Endothelial cell of umbilical vein (primary cell): ENCODE measurements around the gene DIAPH2. TPM values are rescaled to one million over a fixed set of nuclear protein-coding genes. Genes with fewer than 3 reads are reported as not detected.

Experiments used
- BruUV-seq: library from RNA; stranded (reverse); fragments of 400-500 nt; replicated peaks from 2 replicates; lab custom pipeline; 2021; lab: Mats Ljungman, UMichigan
- CTCF ChIA-PET: fragments of 300-600, 350-600 bp; sonication (Branson Sonifier 250); formaldehyde crosslinking; loops from one replicate; lab custom pipeline; 2021; ENCODE audit warnings: antibody characterized with exemption, inconsistent platforms; lab: Charles Lee
- POLR2A ChIA-PET: fragments of 300-600, 350-600 bp; sonication (Branson Sonifier 250); formaldehyde crosslinking; loops from one replicate; lab custom pipeline; 2021; ENCODE audit warnings: antibody characterized with exemption, inconsistent platforms; lab: Charles Lee
- DNase-seq: peaks from one replicate; pipeline ENCODE4 v3.0.0-alpha.2; 2011; ENCODE audit warnings: low read depth, low spot score
- FAIRE-seq: peaks from 2 replicates; lab custom pipeline; 2011; peaks lifted over from hg19 to GRCh38; lab: Jason Lieb, UNC
- H2AFZ ChIP-seq: 2 replicates; pipeline ENCODE4 v1.6.0; 2012; ENCODE audit warnings: low read depth, low read length, control low read depth, inconsistent platforms
- H3K27ac ChIP-seq: 2 replicates; pipeline ENCODE4 v1.5.1; 2011; ENCODE audit warnings: low read depth, mild to moderate bottlenecking, control low read depth, low read length, moderate library complexity; ENCODE audit not compliant: insufficient read depth
- H3K27me3 ChIP-seq, 2 experiments: 2 replicates each; pipeline versions ENCODE4 v1.6.0 to v1.6.1; 2011; ENCODE audit warnings: low read length in 2 of 2, mixed read lengths in 1 of 2; ENCODE audit not compliant: control insufficient read depth in 2 of 2, insufficient read depth in 2 of 2
- H3K36me3 ChIP-seq, 2 experiments: 2 replicates in 1 of 2; 3 replicates in 1 of 2; pipeline ENCODE4 v1.5.1; 2011; ENCODE audit warnings: low read length in 2 of 2, mild to moderate bottlenecking in 1 of 2, moderate library complexity in 1 of 2; ENCODE audit not compliant: control insufficient read depth in 2 of 2, insufficient read depth in 2 of 2; ENCODE audit errors: extremely low read depth in 1 of 2
- H3K4me1 ChIP-seq: 3 replicates; pipeline ENCODE4 v1.5.1; 2011; ENCODE audit warnings: mild to moderate bottlenecking, low read length; ENCODE audit not compliant: control insufficient read depth, insufficient read depth; ENCODE audit errors: extremely low read depth
- H3K4me2 ChIP-seq: 2 replicates; pipeline ENCODE4 v1.6.1; 2011; ENCODE audit warnings: low read length, control low read depth, mixed read lengths; ENCODE audit not compliant: insufficient read depth
- H3K4me3 ChIP-seq, 3 experiments: fragments of 200-600 bp in 1 of 3; sonication (generic), shearing (Covaris generic) in 1 of 3; replicated peaks in 1 of 3; 2 replicates each; pipeline ENCODE4 v1.5.1; 2011 to 2016; ENCODE audit warnings: control low read depth in 3 of 3, low read length in 3 of 3, mild to moderate bottlenecking in 2 of 3, inconsistent platforms in 1 of 3, low read depth in 1 of 3, moderate library complexity in 1 of 3; ENCODE audit not compliant: insufficient read depth in 1 of 3
- H3K79me2 ChIP-seq: 2 replicates; pipeline ENCODE4 v1.6.0; 2012; ENCODE audit warnings: low read length, inconsistent platforms; ENCODE audit not compliant: control insufficient read depth, insufficient read depth
- H3K9ac ChIP-seq: replicated peaks from 2 replicates; pipeline ENCODE3; 2011; ENCODE audit warnings: low read length, control low read depth; ENCODE audit not compliant: insufficient read depth; ENCODE audit errors: extremely low read depth
- H3K9me1 ChIP-seq: replicated peaks from 3 replicates; pipeline ENCODE4 v1.6.0; 2011; ENCODE audit warnings: mild to moderate bottlenecking, low read length; ENCODE audit not compliant: control insufficient read depth, insufficient read depth; ENCODE audit errors: extremely low read depth
- H3K9me3 ChIP-seq: replicated peaks from 2 replicates; pipeline ENCODE4 v1.5.1; 2012; ENCODE audit warnings: low read length, inconsistent platforms; ENCODE audit not compliant: control insufficient read depth, insufficient read depth
- H4K20me1 ChIP-seq: replicated peaks from 2 replicates; pipeline ENCODE3; 2011; ENCODE audit warnings: mild to moderate bottlenecking, low read length; ENCODE audit not compliant: control insufficient read depth, insufficient read depth; ENCODE audit errors: extremely low read depth
- CTCF ChIP-seq, 2 donors: IDR thresholded peaks; 1 replicate in 1 of 2; 2 replicates in 1 of 2; pipeline ENCODE4 v1.5.1; 2011; ENCODE audit warnings: low read length in 2 of 2, mild to moderate bottlenecking in 2 of 2, moderate library complexity in 2 of 2, control low read depth in 1 of 2, inconsistent platforms in 1 of 2, low read depth in 1 of 2; ENCODE audit not compliant: insufficient read depth in 1 of 2; ENCODE audit errors: extremely low read depth in 1 of 2
- EZH2 ChIP-seq: IDR thresholded peaks from 2 replicates; pipeline ENCODE4 v1.6.1; 2012; ENCODE audit warnings: borderline replicate concordance, low read depth, mild to moderate bottlenecking, moderate library complexity, low read length, inconsistent platforms; ENCODE audit not compliant: severe bottlenecking
- FOS ChIP-seq: IDR thresholded peaks from 2 replicates; pipeline ENCODE4 v1.6.1; 2011; ENCODE audit warnings: mild to moderate bottlenecking, low read length, moderate library complexity, borderline replicate concordance; ENCODE audit not compliant: insufficient read depth
- GATA2 ChIP-seq: IDR thresholded peaks from 2 replicates; pipeline ENCODE4 v1.7.0; 2011; ENCODE audit warnings: low read depth, mild to moderate bottlenecking, moderate library complexity, mixed read lengths, low read length; ENCODE audit not compliant: insufficient read length, insufficient read depth
- JUN ChIP-seq: IDR thresholded peaks from 2 replicates; pipeline ENCODE4 v1.6.1; 2011; ENCODE audit warnings: borderline replicate concordance, low read depth; ENCODE audit not compliant: insufficient read length, insufficient read depth
- MAX ChIP-seq: IDR thresholded peaks from 2 replicates; pipeline ENCODE4 v1.6.1; 2011; ENCODE audit not compliant: insufficient read depth, insufficient read length
- MYC ChIP-seq: IDR thresholded peaks from one replicate; pipeline ENCODE4 v1.6.1; 2011; ENCODE audit warnings: mild to moderate bottlenecking, low read depth, low read length
- POLR2A ChIP-seq: IDR thresholded peaks from 2 replicates; pipeline ENCODE4 v1.6.1; 2012; ENCODE audit warnings: low read depth, mild to moderate bottlenecking, control low read depth, low read length
- POLR2AphosphoS5 ChIP-seq: IDR thresholded peaks from 2 replicates; pipeline ENCODE4 v1.6.1; 2012; ENCODE audit warnings: low read depth, mild to moderate bottlenecking, control low read depth, low read length, moderate library complexity; ENCODE audit not compliant: insufficient read depth
- dilution Hi-C: fragments of 300-500 bp; cut with MboI; formaldehyde crosslinking; loops from one replicate; pipeline ENCODE4 v1.15.0; 2019; ENCODE audit warnings: low sequenced_read_pairs; ENCODE audit not compliant: extremely low pct_ligation_motif_present
- intact Hi-C: fragments of 100-400 bp; cut with micrococcal nuclease; formaldehyde crosslinking; loops from one replicate; pipeline ENCODE4 v1.10.0; 2022
- polyA plus RNA-seq, 4 experiments: library from polyadenylated mRNA; depleted of rRNA in 3 of 4; stranded (reverse) in 3 of 4; unstranded in 1 of 4; fragments of >200 nt; gene quantifications; 2 replicates each; pipeline versions ENCODE4 v1.2.1 to v1.2.3, GENCODE V29; 2011 to 2012; ENCODE audit warnings: missing spikeins in 1 of 4
- total RNA-seq: library from RNA; stranded (reverse); gene quantifications from 2 replicates; pipeline ENCODE4 v1.2.3, GENCODE V29; 2021

The DIAPH2 gene
- total and polyA plus RNA-seq, 2 donors (not counting 3 experiments of a cell fraction or from before 2014, with no cell fraction given), result 3.0 to 30.0 TPM

DNA sequence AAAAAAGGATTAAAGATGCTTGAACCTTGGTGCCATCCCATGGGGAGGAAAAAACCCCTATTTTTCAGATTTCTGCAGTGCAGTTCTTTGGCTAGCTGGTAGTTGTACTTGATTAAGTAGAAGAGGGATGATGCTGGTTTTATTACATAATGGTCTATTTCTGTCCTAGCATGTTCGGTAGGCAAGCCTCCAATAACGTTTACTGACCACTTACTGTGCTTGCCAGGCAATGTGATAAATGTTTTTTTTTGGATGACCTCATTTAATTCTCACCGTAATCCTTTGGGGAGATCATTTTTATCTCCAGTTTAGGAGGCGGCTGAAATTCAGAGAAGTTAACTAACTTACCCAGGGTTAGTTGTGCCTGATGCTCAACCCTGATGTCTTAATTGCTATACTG, 106.9 kb downstream of the DIAPH2 start:
- no TSS peak for BruUV-seq
- DNase-seq (no peak), FAIRE-seq (no peak)
- Histone ChIP-seq H3K27me3 (no peaks in the 10 kb centered on the region), H4K20me1 (no peaks in the 10 kb centered on the region), H3K4me3 (no peak overlapping the region), H3K79me2 (no peaks in the 10 kb centered on the region), H3K9me3 (no peaks in the 10 kb centered on the region), H3K4me2 (no peak overlapping the region), H3K9me1 (no peaks in the 10 kb centered on the region), H3K27ac (no peak overlapping the region), H3K4me1 (no peaks in the 10 kb centered on the region), H3K9ac (no peak overlapping the region), H3K36me3 (no peaks in the 10 kb centered on the region), H2AFZ (no peak overlapping the region)
- dilution Hi-C loops, result no loop called here
- ChIA-PET POLR2A (no interaction called here), CTCF (no interaction called here)
- intact Hi-C loops, result no loop called here
- TF ChIP-seq MYC (no peak), POLR2A (no peak), MAX (no peak), EZH2 (no peak), FOS (no peak), GATA2 (no peak), JUN (no peak), POLR2AphosphoS5 (no peak), CTCF (IDR thresholded peaks at IDR 0.05; ENCODE audit: extremely low read depth in 1 of 2, insufficient read depth in 1 of 2, low read depth in 1 of 2, low read length in 2 of 2) (no peak)
